ENCODE results near the gene PPP1R14B. TPM values are rescaled to one million over a fixed set of nuclear protein-coding genes. Genes with fewer than 3 reads are reported as not detected.

The PPP1R14B gene
- polyA plus RNA-seq, 1 experiment = 283 TPM

- TF ChIP-seq CTCF (IDR thresholded peaks at IDR 0.05; ENCODE audit: insufficient read depth, low read depth, low read length) = no peak
- CTCF ChIA-PET = interaction anchor here (1.4 to 6.5 kb wide), 5 partner anchors 10 to 40 kb away, joined by 4 to 56 read pairs (median 6); partner anchors contain the start of genes CATSPERZ, ESRRA, PLCB3 and PPP1R14B
- POLR2A ChIA-PET = no interaction called here
Observed at GRCh38 chr11:64263947-64264317, 17.2 kb upstream of the PPP1R14B start.

DNA sequence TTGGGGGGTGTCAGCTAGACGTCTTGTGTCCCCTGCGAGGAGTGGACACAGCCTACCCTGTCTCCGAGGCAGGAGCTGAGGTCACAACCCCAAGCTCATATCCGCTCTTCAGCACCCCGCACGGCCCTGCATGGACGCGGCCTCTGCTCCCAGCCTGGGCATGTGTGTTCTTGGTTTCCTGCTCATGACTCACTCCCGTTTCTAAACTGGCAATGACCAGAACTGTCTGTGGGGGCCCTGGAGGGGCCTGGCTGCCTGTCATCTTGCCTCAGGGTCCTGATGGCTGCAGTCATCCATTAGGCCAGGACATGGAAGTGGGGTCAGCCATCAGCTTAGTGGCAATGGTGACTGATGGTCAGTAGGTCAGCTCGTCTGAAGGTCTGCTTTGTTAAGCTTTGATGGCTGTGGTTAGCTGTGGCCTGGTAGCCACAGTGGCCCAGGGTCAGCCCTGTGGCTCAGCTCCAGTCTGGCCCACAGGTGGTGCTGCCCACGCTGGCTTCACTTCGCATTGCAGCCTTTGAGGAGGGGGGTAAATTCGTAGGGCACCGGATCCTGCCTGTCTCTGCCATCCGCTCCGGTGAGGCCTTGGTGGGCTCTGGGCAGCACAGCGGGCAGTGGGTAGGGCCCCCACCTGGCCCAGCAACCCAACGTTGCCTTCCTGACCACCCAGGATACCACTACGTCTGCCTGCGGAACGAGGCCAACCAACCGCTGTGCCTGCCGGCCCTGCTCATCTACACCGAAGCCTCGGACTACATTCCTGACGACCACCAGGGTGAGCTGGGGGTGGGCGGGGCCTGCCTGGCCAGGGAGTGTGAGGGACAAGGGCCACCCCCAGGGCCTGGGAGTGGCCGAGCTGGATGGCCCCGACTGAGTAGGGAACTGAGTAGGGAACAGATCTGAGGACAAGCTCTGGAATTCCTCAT is 16.5 kb upstream of the PPP1R14B start:
- CTCF ChIA-PET = interaction anchor here (1.0 to 6.5 kb wide), 7 partner anchors 9 to 41 kb away, joined by 3 to 56 read pairs (median 5); partner anchors contain the start of genes CATSPERZ, ESRRA, PLCB3 and PPP1R14B
- Histone ChIP-seq H3K36me3 (ENCODE audit: control insufficient read depth, insufficient read depth, low read length) (peaks cover 51% of the 10 kb centered on the region), H3K4me3 (ENCODE audit: low read depth, low read length) (no peak overlapping the region), H3K27me3 (ENCODE audit: control insufficient read depth, insufficient read depth, low read length) (no peaks in the 10 kb centered on the region)
- DNase-seq (ENCODE audit: low read depth) = no peak
- POLR2A ChIA-PET = interaction anchor here (0.5 kb wide), 1 partner anchor 494 kb away, joined by 4 read pairs; no protein-coding TSS in a partner anchor
- TF ChIP-seq CTCF (IDR thresholded peaks at IDR 0.05; ENCODE audit: insufficient read depth, low read depth, low read length) = no peak

More at GRCh38 chr11:64263947-64264317, 17.2 kb upstream of the PPP1R14B start:
- DNase-seq (ENCODE audit: low read depth) = no peak
- Histone ChIP-seq H3K27me3 (ENCODE audit: control insufficient read depth, insufficient read depth, low read length) (no peaks in the 10 kb centered on the region), H3K4me3 (ENCODE audit: low read depth, low read length) (no peak overlapping the region), H3K36me3 (ENCODE audit: control insufficient read depth, insufficient read depth, low read length) (peaks cover 49% of the 10 kb centered on the region)

- Histone ChIP-seq H3K36me3 (ENCODE audit: control insufficient read depth, insufficient read depth, low read length) (peaks cover 53% of the 10 kb centered on the region), H3K4me3 (ENCODE audit: low read depth, low read length) (no peak overlapping the region)
Observed at GRCh38 chr11:64262271-64263002, 15.7 kb upstream of the PPP1R14B start.

DNA sequence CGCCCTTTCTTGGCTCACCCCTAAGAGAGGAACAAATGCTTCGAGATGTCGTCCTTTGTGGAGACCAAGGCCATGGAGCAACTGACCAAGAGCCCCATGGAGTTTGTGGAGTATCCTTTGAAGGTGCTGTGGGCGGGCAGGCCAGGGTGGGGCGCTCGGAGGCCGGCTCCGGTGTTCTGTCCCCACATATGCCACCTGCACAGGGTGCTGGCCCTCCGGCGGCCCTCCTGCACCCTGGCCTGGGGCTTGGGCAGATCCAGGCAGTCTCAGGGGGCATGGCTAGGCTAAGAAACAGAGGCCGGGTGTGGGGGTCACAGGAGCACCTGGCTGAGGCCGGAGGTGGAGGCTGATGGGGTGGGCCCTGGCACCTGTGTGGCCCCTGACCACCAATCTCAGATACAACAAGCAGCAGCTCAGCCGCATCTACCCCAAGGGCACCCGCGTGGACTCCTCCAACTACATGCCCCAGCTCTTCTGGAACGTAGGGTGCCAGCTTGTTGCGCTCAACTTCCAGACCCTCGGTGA is 14.9 kb upstream of the PPP1R14B start:
- TF ChIP-seq CTCF (IDR thresholded peaks at IDR 0.05; ENCODE audit: insufficient read depth, low read depth, low read length) = no peak
- H3K27me3 ChIP-seq (ENCODE audit: control insufficient read depth, insufficient read depth, low read length) = no peaks in the 10 kb centered on the region
- no peak for DNase-seq (ENCODE audit: low read depth)
- H3K4me3 ChIP-seq (ENCODE audit: low read depth, low read length) = no peak overlapping the region
- POLR2A ChIA-PET = no interaction called here
- CTCF ChIA-PET = interaction anchor here (1.1 to 6.5 kb wide), 2 partner anchors 9 to 10 kb away, joined by 3 to 56 read pairs; partner anchors contain the start of gene PLCB3
- peaks cover 53% of the 10 kb centered on the region for H3K36me3 ChIP-seq (ENCODE audit: control insufficient read depth, insufficient read depth, low read length)

More at GRCh38 chr11:64262271-64263002, 15.7 kb upstream of the PPP1R14B start:
- ChIA-PET CTCF (interaction anchor here (1.0 to 6.5 kb wide), 5 partner anchors 8 to 16 kb away, joined by 3 to 56 read pairs (median 4); partner anchors contain the start of genes PLCB3 and PPP1R14B), POLR2A (interaction anchor here (0.5 kb wide), 1 partner anchor 493 kb away, joined by 4 read pairs; no protein-coding TSS in a partner anchor)
- no peak for TF ChIP-seq CTCF (IDR thresholded peaks at IDR 0.05; ENCODE audit: insufficient read depth, low read depth, low read length)
- H3K27me3 ChIP-seq (ENCODE audit: control insufficient read depth, insufficient read depth, low read length) = no peaks in the 10 kb centered on the region
- DNase-seq (ENCODE audit: low read depth) = no peak
